HEK293T (cell line): Measurements from ENCODE around the gene TNPO1.

Experiments used
- FOXA1 ChIP-seq: fragments of 450-650 bp; IDR thresholded peaks from 2 replicates; pipeline ENCODE4 v1.6.1; 2016; ENCODE audit warnings: mild to moderate bottlenecking
- FOXK2 ChIP-seq: fragments of 450-650 bp; IDR thresholded peaks from 2 replicates; pipeline ENCODE4 v1.6.1; 2016; ENCODE audit warnings: mild to moderate bottlenecking
- TF ChIP-seq, protein P1 (sequence below): fragments of 450-650 bp; IDR thresholded peaks from 2 replicates; pipeline ENCODE4 v1.6.1; 2016

DNA sequence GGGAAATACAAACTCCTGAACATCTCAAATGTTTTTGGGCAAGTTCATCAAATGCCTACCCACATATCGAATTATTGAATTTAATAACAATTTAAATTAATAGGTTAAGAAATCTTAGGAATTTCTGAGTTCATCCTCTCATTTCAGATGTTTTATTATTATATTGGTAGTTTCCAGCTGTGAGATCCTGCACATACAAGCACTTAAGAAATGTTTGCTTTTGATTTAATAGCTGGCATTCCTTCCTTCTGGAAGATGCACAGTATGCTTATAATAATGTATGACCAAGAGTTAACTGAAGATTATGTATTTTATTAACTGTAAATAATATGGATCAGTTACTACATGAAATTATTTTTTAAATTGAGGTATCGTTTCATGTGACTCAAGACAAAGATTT, 13.9 kb downstream of the TNPO1 start:
- TF ChIP-seq FOXK2 (no peak), FOXA1 (no peak)
- TF ChIP-seq, protein P1, sequence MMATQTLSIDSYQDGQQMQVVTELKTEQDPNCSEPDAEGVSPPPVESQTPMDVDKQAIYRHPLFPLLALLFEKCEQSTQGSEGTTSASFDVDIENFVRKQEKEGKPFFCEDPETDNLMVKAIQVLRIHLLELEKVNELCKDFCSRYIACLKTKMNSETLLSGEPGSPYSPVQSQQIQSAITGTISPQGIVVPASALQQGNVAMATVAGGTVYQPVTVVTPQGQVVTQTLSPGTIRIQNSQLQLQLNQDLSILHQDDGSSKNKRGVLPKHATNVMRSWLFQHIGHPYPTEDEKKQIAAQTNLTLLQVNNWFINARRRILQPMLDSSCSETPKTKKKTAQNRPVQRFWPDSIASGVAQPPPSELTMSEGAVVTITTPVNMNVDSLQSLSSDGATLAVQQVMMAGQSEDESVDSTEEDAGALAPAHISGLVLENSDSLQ, result no peak
